Right forelimb (tissue), 1 donor: ENCODE results near the gene PRR15L.
"Not testable (repeated sequence)": the region's sequence is repeated elsewhere in the genome, so short reads cannot be mapped to it uniquely, and the experiment has no call there.

Experiments
- DNase-seq: peaks from one replicate; pipeline ENCODE4 v3.0.0-alpha.2; 2018

PRR15L gene

GRCh38 chr17:47957591-47958490, at the start of gene PRR15L:
Gene PRR15L, minus strand, starts transcription at chr17:47957883. Its CDS starts 4,649 bp downstream, at chr17:47953234.
- no peak for DNase-seq

GRCh38 chr17:48006936-48007709, 49.4 kb upstream of the PRR15L start:
- no peak for DNase-seq

- DNase-seq, result no peak
These were observed 47.3 kb upstream of the PRR15L start for GRCh38 chr17:48004983-48005382.

GRCh38 chr17:48003417-48004151, 45.9 kb upstream of the PRR15L start:
- DNase-seq, result no peak

GRCh38 chr17:48002916-48003416, 45.3 kb upstream of the PRR15L start:
- no peak for DNase-seq

GRCh38 chr17:48002266-48002915, 44.7 kb upstream of the PRR15L start:
- no peak for DNase-seq

GRCh38 chr17:48001657-48002056, 44.0 kb upstream of the PRR15L start:
- DNase-seq, result not testable (repeated sequence)

GRCh38 chr17:48001197-48001596, 43.5 kb upstream of the PRR15L start:
- no peak for DNase-seq

- no peak for DNase-seq
These were observed 41.9 kb upstream of the PRR15L start for GRCh38 chr17:47999582-47999981.

- DNase-seq, result no peak
These were observed 40.4 kb upstream of the PRR15L start for GRCh38 chr17:47998044-47998443.

- DNase-seq, result no peak
These were observed 39.9 kb upstream of the PRR15L start for GRCh38 chr17:47997586-47997985.

GRCh38 chr17:47996201-47996600, 38.5 kb upstream of the PRR15L start:
- no peak for DNase-seq

GRCh38 chr17:47995241-47995935, 37.7 kb upstream of the PRR15L start:
- DNase-seq, result no peak

GRCh38 chr17:47994724-47995123, 37.0 kb upstream of the PRR15L start:
- DNase-seq, result no peak

- DNase-seq, result no peak
These were observed 36.3 kb upstream of the PRR15L start for GRCh38 chr17:47993964-47994363.

- DNase-seq, result no peak
These were observed 35.4 kb upstream of the PRR15L start for GRCh38 chr17:47993031-47993564.

- DNase-seq, result no peak
These were observed 34.5 kb upstream of the PRR15L start for GRCh38 chr17:47992216-47992615.

- DNase-seq, result no peak
These were observed 33.5 kb upstream of the PRR15L start for GRCh38 chr17:47990962-47991731.

- DNase-seq, result no peak
These were observed 32.0 kb upstream of the PRR15L start for GRCh38 chr17:47989700-47990099.

GRCh38 chr17:47989159-47989558, 31.5 kb upstream of the PRR15L start:
- no peak for DNase-seq

- DNase-seq, result not testable (repeated sequence)
These were observed 30.8 kb upstream of the PRR15L start for GRCh38 chr17:47988445-47988844.
